HG03520 (cell line): ENCODE results near the gene ADAM10.
"Not testable (repeated sequence)": the region's sequence is repeated elsewhere in the genome, so short reads cannot be mapped to it uniquely, and the experiment has no call there.

Source experiments
- ATAC-seq: cut with Tn5 transposase; IDR thresholded peaks from one replicate; pipeline ENCODE4 v1.9.1; 2021; ENCODE audit warnings: mild to moderate bottlenecking, moderate library complexity; ENCODE audit not compliant: unreplicated experiment

ADAM10 gene

GRCh38 chr15:58677426-58677825 is 72.1 kb downstream of the ADAM10 start:
- ATAC-seq, result no peak

GRCh38 chr15:58676766-58677165 is 72.7 kb downstream of the ADAM10 start:
- no peak for ATAC-seq

GRCh38 chr15:58671186-58671585 is 78.3 kb downstream of the ADAM10 start:
- ATAC-seq, result no peak

- no peak for ATAC-seq
Measured at GRCh38 chr15:58669108-58669507, 80.4 kb downstream of the ADAM10 start.

- ATAC-seq, result no peak
Measured at GRCh38 chr15:58666957-58667356, 82.5 kb downstream of the ADAM10 start.

- ATAC-seq, result no peak
Measured at GRCh38 chr15:58665672-58666071, 83.8 kb downstream of the ADAM10 start.

DNA sequence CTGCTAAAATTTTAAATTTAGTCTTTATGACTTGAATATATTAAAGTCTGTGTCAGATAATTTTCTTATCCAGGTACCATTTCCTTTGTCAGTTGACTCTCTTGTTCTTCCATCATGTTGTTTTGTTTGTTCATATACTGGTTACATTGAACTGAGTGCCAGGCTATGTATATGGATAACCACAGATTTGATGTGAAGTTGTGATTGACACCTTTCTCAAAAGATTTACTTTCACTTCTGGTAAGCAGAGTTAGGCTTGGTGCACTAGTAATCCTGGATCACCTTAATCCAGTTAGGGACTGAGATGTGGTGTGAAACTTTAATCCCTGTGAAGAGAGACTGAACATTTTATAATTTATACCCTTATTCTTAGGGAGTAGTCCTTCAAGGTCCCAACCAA is 99.4 kb downstream of the ADAM10 start:
- no peak for ATAC-seq

- no peak for ATAC-seq
Measured at GRCh38 chr15:58649175-58649574, 100.3 kb downstream of the ADAM10 start.

DNA sequence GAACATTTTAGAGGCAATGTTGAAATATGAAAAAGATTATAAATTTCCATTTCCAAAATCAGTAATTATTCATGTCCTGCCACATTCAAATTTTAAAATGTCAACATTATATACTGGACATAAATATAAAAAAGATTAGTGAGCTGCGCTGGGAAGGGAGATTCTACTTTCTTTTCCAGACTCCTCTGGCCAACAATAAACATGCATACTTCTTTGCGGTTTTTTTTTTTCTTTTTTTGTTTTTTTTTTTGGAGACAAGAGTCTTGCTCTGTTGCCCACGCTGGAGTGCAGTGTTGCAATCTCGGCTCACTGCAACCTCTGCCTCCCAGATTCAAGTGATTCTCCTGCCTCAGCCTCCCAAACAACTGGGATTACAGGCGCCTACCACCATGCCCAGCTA is 105.5 kb downstream of the ADAM10 start:
- ATAC-seq, result no peak

DNA sequence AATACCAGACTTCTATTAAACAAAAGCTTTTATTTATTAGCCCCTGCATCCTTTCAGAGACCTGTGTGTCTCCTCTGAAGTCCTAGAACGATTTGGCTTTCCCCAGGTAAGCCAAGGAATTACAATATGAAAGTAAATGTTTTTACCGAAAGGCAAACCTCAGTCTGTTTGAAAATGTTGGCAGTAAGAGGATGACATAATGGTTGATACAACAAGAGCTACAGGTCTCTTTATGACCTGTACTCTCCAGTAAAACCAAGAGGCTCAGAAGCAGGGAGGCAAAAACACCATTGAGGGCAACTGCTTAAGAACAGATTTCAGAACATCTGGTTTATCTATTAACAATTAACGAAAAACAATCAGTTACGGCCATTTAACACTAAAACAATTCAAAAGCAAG is 107.8 kb downstream of the ADAM10 start:
- no peak for ATAC-seq

- ATAC-seq, result no peak
Measured at GRCh38 chr15:58639992-58640391, 109.5 kb downstream of the ADAM10 start.

DNA sequence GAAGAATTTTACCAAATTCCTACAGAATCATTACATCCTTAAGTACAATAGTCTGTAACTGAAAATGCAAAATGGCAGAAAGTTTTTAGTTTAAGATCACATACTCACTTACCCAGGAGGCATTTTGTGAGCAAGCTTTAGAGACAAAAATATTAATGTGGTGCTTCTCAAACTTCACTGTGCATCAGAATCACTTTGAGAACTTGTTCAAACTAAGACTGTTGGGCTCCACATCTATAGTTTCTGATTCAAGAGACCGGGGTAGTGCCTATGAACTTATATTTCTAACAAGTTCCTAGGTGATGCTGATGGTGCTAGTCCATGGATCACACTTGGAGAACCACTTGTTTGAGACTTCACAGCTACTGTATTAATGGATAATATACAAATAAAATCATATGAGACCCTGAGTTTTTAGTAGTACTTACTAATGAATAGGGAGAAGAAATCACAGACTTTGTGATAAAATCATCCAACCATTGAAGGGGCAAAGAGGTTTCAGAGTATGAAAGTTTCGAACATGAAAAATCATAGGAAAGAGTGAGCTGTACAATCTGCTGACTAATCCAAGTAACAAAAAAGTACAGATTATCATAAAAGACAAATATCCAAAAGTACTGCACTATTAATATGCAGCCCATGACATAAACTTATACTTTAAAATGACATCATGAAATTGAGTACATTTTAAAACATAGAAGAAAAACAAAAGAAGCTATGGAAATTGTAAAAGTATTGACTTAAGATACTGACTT is 110.3 kb downstream of the ADAM10 start:
- ATAC-seq, result no peak

DNA sequence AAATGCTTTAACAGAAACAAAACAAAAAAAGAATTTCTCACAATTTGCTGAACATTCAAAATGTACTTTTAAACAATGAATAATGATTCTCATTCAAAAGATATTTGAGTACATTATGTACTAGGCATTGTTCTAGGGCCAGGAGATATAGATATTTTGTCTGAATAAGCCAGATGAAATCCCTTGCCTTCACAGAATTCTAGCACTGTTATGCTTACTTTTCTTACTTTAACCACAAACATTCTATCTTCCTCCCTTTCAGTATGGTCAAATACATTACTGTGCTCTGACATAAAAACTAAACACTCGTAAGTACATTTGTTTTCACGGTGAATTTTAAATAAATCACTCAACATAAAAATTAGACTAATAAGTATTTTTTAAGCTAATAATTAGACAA is 116.7 kb downstream of the ADAM10 start:
- ATAC-seq, result no peak

DNA sequence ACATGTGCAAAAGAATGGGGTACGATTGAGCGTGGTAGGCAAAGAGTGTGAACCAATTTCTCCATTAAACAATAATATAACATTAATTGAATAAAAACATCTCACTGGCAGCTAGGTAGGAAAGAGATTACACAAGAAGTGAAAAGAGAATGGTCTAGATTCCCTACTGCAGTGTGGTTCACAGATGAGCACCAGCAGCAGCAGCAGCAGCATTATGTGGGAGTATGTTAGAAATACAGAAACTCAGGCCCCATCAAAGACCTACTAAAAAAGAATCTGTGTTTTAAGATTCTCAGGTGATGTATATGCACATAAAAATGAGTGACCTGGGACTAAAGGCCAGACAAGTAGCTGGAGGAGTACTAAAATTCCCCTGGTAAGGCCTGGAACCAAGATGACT is 118.2 kb downstream of the ADAM10 start:
- no peak for ATAC-seq

GRCh38 chr15:58629625-58630024 is 119.9 kb downstream of the ADAM10 start:
- ATAC-seq, result no peak

- no peak for ATAC-seq
Measured at GRCh38 chr15:58628206-58628947, 121.1 kb downstream of the ADAM10 start.

DNA sequence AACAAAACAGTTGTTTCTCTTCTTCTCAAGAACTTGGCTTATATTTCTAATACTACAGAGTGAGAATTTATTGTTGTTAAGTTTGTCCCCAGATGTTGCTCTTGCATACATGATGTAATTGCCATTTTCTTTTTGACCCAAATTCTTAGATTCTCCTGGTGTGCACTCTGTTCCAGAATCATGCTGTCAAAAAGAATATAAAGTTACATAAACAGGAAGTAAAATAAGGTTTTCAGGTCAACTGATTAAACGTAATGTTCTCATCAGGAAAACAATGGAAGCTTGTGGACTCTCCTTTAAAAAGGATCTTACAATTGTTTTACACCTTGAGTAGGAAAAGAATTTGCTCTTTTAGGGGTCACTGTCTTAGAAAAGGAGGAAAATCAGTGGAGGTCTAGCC is 121.8 kb downstream of the ADAM10 start:
- ATAC-seq, result no peak

DNA sequence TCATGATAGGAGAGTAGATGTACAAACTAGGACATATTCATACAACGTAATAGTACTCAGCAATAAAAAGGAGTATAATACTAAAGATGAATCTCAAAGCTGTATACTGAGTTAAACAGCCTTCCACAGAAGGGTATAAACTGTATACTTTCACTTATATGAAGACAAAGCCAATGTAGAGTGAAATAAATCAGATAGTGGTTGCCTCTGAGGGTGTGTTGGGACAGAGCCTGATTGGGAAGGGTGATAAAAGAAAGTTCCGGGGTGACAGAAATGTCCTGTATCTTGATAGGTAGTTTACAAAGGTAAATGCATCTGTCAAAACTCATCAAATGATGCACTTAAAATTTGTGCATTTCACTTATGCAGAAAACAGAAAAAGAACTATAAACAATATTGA is 122.5 kb downstream of the ADAM10 start:
- ATAC-seq, result no peak

GRCh38 chr15:58626378-58626777 is 123.1 kb downstream of the ADAM10 start:
- ATAC-seq, result no peak

DNA sequence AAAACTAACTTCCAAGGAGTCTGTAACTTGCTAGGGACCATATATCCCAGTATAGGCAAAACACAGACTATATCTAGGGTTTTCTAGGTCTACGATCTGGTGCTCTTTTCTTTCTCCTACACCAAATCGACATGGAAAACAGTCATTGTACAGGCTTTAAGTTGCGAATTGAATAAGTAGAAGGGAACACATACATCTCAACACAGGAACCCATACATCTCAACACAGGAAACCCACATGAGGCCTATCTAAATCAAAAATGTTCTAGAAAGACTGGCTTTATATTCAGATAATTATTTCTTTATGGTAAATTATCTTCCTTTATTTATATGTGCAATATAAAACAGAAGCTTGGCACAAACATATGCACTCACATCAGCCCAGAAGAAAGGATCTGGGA is 126.6 kb downstream of the ADAM10 start:
- ATAC-seq, result no peak

DNA sequence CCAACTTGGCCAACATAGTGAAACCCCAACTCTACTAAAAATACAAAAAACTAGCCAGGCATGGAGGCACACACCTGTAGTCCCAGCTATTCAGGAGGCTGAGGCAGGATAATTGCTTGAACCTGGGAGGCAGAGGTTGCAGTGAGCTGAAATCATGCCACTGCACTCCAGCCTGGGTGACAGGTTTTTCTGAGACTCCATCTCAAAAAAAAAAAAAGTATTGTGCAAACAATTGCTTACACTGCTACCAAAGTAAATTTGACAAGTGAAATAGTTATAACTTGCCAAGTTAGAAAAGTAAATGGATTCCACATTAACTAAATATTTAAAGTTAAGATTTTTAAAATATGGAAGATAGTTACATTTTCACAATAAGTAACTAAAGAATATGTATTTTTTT is 129.2 kb downstream of the ADAM10 start:
- not testable (repeated sequence) for ATAC-seq

GRCh38 chr15:58616171-58616570 is 133.3 kb downstream of the ADAM10 start:
- no peak for ATAC-seq
